Natural killer cell (primary cell): ENCODE results near the gene ZSCAN22. TPM values are rescaled to one million over a fixed set of nuclear protein-coding genes. Genes with fewer than 3 reads are reported as not detected.

Source experiments
- ATAC-seq, 3 donors: fragments of 150-1000 bp in 2 of 3; fragments of 200-7000 bp in 1 of 3; cut with Tn5 transposase; 1 replicate in 1 of 3; 2 replicates in 2 of 3; pipeline ENCODE4 v1.10.0; 2021; ENCODE audit warnings: mild to moderate bottlenecking in 2 of 3, moderate library complexity in 2 of 3
- DNase-seq, 2 donors: peaks; one replicate each; pipeline versions ENCODE4 v3.0.0 to v3.0.0-alpha.2; 2013 to 2021; ENCODE audit warnings: mixed read lengths in 1 of 2
- H3K27ac ChIP-seq: one replicate; pipeline ENCODE4 v1.5.1; 2013; ENCODE audit warnings: mild to moderate bottlenecking, low read length
- H3K27me3 ChIP-seq: one replicate; pipeline ENCODE4 v1.6.1; 2013; ENCODE audit warnings: low read length; ENCODE audit not compliant: control insufficient read depth, insufficient read depth
- H3K36me3 ChIP-seq: one replicate; pipeline ENCODE4 v1.6.1; 2013; ENCODE audit warnings: low read length; ENCODE audit not compliant: control insufficient read depth, insufficient read depth
- H3K4me1 ChIP-seq: one replicate; pipeline ENCODE4 v1.6.1; 2013; ENCODE audit warnings: low read length; ENCODE audit not compliant: control insufficient read depth, insufficient read depth
- H3K4me3 ChIP-seq: one replicate; pipeline ENCODE4 v1.5.1; 2013; ENCODE audit warnings: low read length
- H3K9me3 ChIP-seq: one replicate; pipeline ENCODE4 v1.6.1; 2013; ENCODE audit warnings: low read length; ENCODE audit not compliant: control insufficient read depth, insufficient read depth
- H3K27ac Mint-ChIP-seq, 2 donors: one replicate each; pipeline ENCODE4 v1.8.0; 2022; ENCODE audit warnings: mild to moderate bottlenecking in 2 of 2, mixed read lengths in 2 of 2, moderate library complexity in 1 of 2
- H3K27me3 Mint-ChIP-seq, 2 donors: one replicate each; pipeline ENCODE4 v1.8.0; 2022; ENCODE audit warnings: low read depth in 2 of 2, mixed read lengths in 2 of 2
- H3K36me3 Mint-ChIP-seq: one replicate; pipeline ENCODE4 v1.8.0; 2022; ENCODE audit warnings: mixed read lengths
- H3K4me1 Mint-ChIP-seq, 2 donors: one replicate each; pipeline ENCODE4 v1.8.0; 2022; ENCODE audit warnings: mixed read lengths in 2 of 2
- H3K4me3 Mint-ChIP-seq: one replicate; pipeline ENCODE4 v1.8.0; 2022; ENCODE audit warnings: mild to moderate bottlenecking, moderate library complexity, mixed read lengths
- H3K9me3 Mint-ChIP-seq, 2 donors: one replicate each; pipeline ENCODE4 v1.8.0; 2022; ENCODE audit warnings: mixed read lengths in 2 of 2
- CTCF ChIP-seq: fragments of 200-600 bp; IDR thresholded peaks from one replicate; pipeline ENCODE4 v1.8.0; 2022; ENCODE audit warnings: antibody characterized with exemption
- WGBS: methylation state at CpG from one replicate; pipeline ENCODE4 v1.1.7; 2013; ENCODE audit warnings: missing lambda C conversion rate; ENCODE audit not compliant: insufficient coverage; 5-methylcytosine and 5-hydroxymethylcytosine counted together
- intact Hi-C: fragments of 100-400 bp; cut with micrococcal nuclease; formaldehyde crosslinking; loops from one replicate; pipeline ENCODE4 v1.14.2; 2022
- total RNA-seq, 4 donors: library from RNA; stranded (reverse); fragments of 120-200 nt in 1 of 4; gene quantifications; one replicate each; pipeline versions ENCODE4 v1.2.3 to v1.2.4, GENCODE V29; 2013 to 2022

ZSCAN22 gene
- total RNA-seq, 3 donors from 2014 or later (not counting 1 experiment from before 2014, with no cell fraction given) = 2.9 to 4.8 (median 3.2) TPM

- Mint-ChIP-seq H3K9me3 (no peaks in the 10 kb centered on the region), H3K4me3 (no peak overlapping the region), H3K27me3 (peaks cover 0 to 27% of the 10 kb centered on the region in 2 donors), H3K36me3 (no peaks in the 10 kb centered on the region), H3K27ac (no peak overlapping the region), H3K4me1 (peaks cover 6 to 15% of the 10 kb centered on the region in 2 donors)
- Histone ChIP-seq H3K27ac (no peak overlapping the region), H3K4me3 (no peak overlapping the region), H3K4me1 (peaks cover 23% of the 10 kb centered on the region), H3K36me3 (no peaks in the 10 kb centered on the region), H3K9me3 (no peaks in the 10 kb centered on the region), H3K27me3 (no peaks in the 10 kb centered on the region)
- intact Hi-C loops = no loop called here
- ATAC-seq = no peak
- no peak for TF ChIP-seq CTCF
- DNase-seq = no peak
- 76% methylated on average over 84 of the region's 84 CpGs for WGBS
These were observed 23.4 kb downstream of the ZSCAN22 start for GRCh38 chr19:58350001-58350861.

GRCh38 chr19:58350871-58351557 is 24.2 kb downstream of the ZSCAN22 start:
- Histone ChIP-seq H3K27ac (no peak overlapping the region), H3K27me3 (no peaks in the 10 kb centered on the region), H3K4me3 (no peak overlapping the region), H3K9me3 (no peaks in the 10 kb centered on the region), H3K4me1 (peaks cover 28% of the 10 kb centered on the region), H3K36me3 (no peaks in the 10 kb centered on the region)
- peaks cover 6 to 15% of the 10 kb centered on the region in 2 donors for H3K4me1 Mint-ChIP-seq
- no peak for TF ChIP-seq CTCF
- H3K27me3 Mint-ChIP-seq = peaks cover 0 to 20% of the 10 kb centered on the region in 2 donors
- 90% methylated on average over 34 of the region's 34 CpGs for WGBS
- ATAC-seq (no peak), DNase-seq (no peak)
- H3K36me3 Mint-ChIP-seq = no peaks in the 10 kb centered on the region
- intact Hi-C loops = no loop called here
- H3K27ac Mint-ChIP-seq = no peak overlapping the region
- H3K4me3 Mint-ChIP-seq = no peak overlapping the region
- no peaks in the 10 kb centered on the region for H3K9me3 Mint-ChIP-seq

DNA sequence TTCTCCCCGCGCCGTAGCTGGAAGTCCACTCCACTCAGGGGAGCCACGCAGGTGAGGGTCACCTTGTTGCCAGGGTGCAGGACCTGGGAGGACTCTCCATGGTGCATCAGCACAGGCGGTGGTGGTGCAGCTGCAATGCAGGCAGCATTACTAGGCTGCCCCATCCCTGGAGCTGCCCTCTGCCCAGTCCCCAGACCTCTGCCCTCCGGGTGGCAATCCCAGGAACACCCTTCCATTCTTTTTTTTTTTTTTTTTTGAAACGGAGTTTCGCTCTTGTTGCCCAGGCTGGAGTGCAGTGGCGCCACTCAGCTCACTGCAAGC is 24.7 kb downstream of the ZSCAN22 start:
- Histone ChIP-seq H3K36me3 (no peaks in the 10 kb centered on the region), H3K4me1 (peaks cover 29% of the 10 kb centered on the region), H3K4me3 (no peak overlapping the region), H3K9me3 (no peaks in the 10 kb centered on the region), H3K27me3 (no peaks in the 10 kb centered on the region), H3K27ac (no peak overlapping the region)
- H3K4me1 Mint-ChIP-seq = peaks cover 6 to 15% of the 10 kb centered on the region in 2 donors
- H3K27me3 Mint-ChIP-seq = peaks cover 0 to 18% of the 10 kb centered on the region in 2 donors
- WGBS = 97% methylated on average over 8 of the region's 9 CpGs
- H3K36me3 Mint-ChIP-seq = no peaks in the 10 kb centered on the region
- TF ChIP-seq CTCF = no peak
- H3K9me3 Mint-ChIP-seq = no peaks in the 10 kb centered on the region
- DNase-seq (no peak), ATAC-seq (no peak)
- no peak overlapping the region for H3K4me3 Mint-ChIP-seq
- no peak overlapping the region for H3K27ac Mint-ChIP-seq
- intact Hi-C loops = no loop called here
